Measurements from ENCODE around the gene ZEB2. TPM values are rescaled to one million over a fixed set of nuclear protein-coding genes. Genes with fewer than 3 reads are reported as not detected.

ZEB2 gene
- polyA plus RNA-seq, 2 of the 4 experiments (the other 2 are of a cell fraction) = 4.2 to 7.0 TPM

DNA sequence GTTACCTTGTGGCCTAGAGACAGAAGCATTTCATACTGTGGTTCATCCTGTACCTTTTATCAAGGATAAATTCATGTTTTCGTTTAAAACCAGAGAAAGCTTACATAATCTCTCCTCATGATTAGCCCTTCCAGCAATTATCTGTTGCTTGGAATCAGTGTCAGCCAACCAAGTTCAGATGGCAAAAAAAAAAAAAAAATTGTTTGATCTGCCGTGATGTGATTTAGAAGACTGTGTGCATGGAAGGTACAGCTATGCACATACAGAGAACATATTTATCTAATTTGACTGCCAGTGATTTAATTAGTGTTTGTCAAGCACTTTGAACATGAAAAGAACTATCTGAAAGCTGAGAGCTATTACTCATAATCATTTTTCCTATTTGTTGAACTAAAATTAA lies 180.9 kb downstream of the ZEB2 start:
- FAIRE-seq (no peak), ATAC-seq (no peak), DNase-seq (ENCODE audit: low read depth in 1 of 2, low spot score in 1 of 2) (no peak)
- H3K4me2 ChIP-seq = no peak overlapping the region
- peaks cover 6% of the 10 kb centered on the region for H3K4me1 ChIP-seq
- TF ChIP-seq, protein P1, sequence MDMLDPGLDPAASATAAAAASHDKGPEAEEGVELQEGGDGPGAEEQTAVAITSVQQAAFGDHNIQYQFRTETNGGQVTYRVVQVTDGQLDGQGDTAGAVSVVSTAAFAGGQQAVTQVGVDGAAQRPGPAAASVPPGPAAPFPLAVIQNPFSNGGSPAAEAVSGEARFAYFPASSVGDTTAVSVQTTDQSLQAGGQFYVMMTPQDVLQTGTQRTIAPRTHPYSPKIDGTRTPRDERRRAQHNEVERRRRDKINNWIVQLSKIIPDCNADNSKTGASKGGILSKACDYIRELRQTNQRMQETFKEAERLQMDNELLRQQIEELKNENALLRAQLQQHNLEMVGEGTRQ (IDR thresholded peaks at IDR 0.05) = no peak
- TF ChIP-seq GATA3 (IDR thresholded peaks at IDR 0.05; ENCODE audit: borderline replicate concordance) (no peak), EP300 (IDR thresholded peaks at IDR 0.05) (no peak), SREBF2 (IDR thresholded peaks at IDR 0.05) (no peak), SMC3 (IDR thresholded peaks at IDR 0.05) (no peak), HOXB5 (CRISPR knock-in tag; IDR thresholded peaks at IDR 0.05) (no peak), FOSL2 (IDR thresholded peaks at IDR 0.05) (no peak), FOSL2 (CRISPR knock-in tag; IDR thresholded peaks at IDR 0.05) (no peak), RAD21 (conservative IDR thresholded peaks at IDR 0.05 in 1 of 2, IDR thresholded peaks at IDR 0.05 in 1 of 2) (no peak), KDM1A (IDR thresholded peaks at IDR 0.05; ENCODE audit: low read depth) (no peak), NR3C1 (IDR thresholded peaks at IDR 0.05) (no peak), HOXB13 (CRISPR knock-in tag; IDR thresholded peaks at IDR 0.05; ENCODE audit: low read depth) (no peak), MYC (IDR thresholded peaks at IDR 0.05; ENCODE audit: borderline replicate concordance, low read length) (no peak)
- TF ChIP-seq, protein P2, sequence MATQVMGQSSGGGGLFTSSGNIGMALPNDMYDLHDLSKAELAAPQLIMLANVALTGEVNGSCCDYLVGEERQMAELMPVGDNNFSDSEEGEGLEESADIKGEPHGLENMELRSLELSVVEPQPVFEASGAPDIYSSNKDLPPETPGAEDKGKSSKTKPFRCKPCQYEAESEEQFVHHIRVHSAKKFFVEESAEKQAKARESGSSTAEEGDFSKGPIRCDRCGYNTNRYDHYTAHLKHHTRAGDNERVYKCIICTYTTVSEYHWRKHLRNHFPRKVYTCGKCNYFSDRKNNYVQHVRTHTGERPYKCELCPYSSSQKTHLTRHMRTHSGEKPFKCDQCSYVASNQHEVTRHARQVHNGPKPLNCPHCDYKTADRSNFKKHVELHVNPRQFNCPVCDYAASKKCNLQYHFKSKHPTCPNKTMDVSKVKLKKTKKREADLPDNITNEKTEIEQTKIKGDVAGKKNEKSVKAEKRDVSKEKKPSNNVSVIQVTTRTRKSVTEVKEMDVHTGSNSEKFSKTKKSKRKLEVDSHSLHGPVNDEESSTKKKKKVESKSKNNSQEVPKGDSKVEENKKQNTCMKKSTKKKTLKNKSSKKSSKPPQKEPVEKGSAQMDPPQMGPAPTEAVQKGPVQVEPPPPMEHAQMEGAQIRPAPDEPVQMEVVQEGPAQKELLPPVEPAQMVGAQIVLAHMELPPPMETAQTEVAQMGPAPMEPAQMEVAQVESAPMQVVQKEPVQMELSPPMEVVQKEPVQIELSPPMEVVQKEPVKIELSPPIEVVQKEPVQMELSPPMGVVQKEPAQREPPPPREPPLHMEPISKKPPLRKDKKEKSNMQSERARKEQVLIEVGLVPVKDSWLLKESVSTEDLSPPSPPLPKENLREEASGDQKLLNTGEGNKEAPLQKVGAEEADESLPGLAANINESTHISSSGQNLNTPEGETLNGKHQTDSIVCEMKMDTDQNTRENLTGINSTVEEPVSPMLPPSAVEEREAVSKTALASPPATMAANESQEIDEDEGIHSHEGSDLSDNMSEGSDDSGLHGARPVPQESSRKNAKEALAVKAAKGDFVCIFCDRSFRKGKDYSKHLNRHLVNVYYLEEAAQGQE (IDR thresholded peaks at IDR 0.05) = no peak
- H3K4me3 ChIP-seq = no peak overlapping the region
- no peaks in the 10 kb centered on the region for H3K9me3 ChIP-seq
- ChIA-PET CTCF (interaction anchor here (1.0 kb wide), 1 partner anchor 33 kb away, joined by 3 read pairs; no protein-coding TSS in a partner anchor), POLR2A (no interaction called here)
- 90% methylated on average over 2 of the region's 2 CpGs for WGBS (ENCODE audit: missing lambda C conversion rate)
- no peak overlapping the region for H3K27ac ChIP-seq

DNA sequence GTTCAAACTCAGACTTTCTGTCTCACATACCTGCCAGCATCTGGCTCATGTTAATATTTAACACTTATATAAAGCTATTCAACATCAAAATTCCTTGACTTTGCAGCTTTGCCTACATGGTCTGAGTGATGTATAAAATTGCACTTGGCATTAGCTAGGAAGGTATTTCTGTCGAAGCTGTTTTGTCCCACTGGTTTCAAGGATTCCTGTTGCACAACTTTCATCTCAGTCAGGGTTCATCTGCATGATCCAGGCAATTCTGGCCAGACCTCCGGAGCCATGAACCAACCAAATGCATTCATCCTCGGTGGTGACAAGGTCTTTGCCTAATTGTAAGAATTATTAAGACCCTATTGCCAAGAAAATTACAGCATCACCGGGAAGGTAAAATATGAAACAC lies 185.4 kb downstream of the ZEB2 start:
- no peaks in the 10 kb centered on the region for H3K9me3 ChIP-seq
- H3K4me2 ChIP-seq = no peak overlapping the region
- no peak for FAIRE-seq
- peaks cover 9% of the 10 kb centered on the region; the same call in 2 of the 3 replicates for H3K4me1 ChIP-seq
- H3K4me3 ChIP-seq = no peak overlapping the region
- no peak overlapping the region for H3K27ac ChIP-seq
- no peak for TF ChIP-seq HEYL (CRISPR knock-in tag; IDR thresholded peaks at IDR 0.05)
- TF ChIP-seq, protein P3, sequence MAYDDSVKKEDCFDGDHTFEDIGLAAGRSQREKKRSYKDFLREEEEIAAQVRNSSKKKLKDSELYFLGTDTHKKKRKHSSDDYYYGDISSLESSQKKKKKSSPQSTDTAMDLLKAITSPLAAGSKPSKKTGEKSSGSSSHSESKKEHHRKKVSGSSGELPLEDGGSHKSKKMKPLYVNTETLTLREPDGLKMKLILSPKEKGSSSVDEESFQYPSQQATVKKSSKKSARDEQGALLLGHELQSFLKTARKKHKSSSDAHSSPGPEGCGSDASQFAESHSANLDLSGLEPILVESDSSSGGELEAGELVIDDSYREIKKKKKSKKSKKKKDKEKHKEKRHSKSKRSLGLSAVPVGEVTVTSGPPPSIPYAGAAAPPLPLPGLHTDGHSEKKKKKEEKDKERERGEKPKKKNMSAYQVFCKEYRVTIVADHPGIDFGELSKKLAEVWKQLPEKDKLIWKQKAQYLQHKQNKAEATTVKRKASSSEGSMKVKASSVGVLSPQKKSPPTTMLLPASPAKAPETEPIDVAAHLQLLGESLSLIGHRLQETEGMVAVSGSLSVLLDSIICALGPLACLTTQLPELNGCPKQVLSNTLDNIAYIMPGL (CRISPR knock-in tag; IDR thresholded peaks at IDR 0.05; ENCODE audit: borderline replicate concordance) = no peak
- no peak for TF ChIP-seq FOSL2 (IDR thresholded peaks at IDR 0.05)
- TF ChIP-seq FOSL2 (CRISPR knock-in tag; IDR thresholded peaks at IDR 0.05) = no peak
- TF ChIP-seq RNF2 (IDR thresholded peaks at IDR 0.05; ENCODE audit: borderline replicate concordance, low read depth) = no peak
- TF ChIP-seq MAFK (IDR thresholded peaks at IDR 0.05; ENCODE audit: partially characterized antibody) = no peak
- no peak for TF ChIP-seq ZSCAN20 (CRISPR knock-in tag; IDR thresholded peaks at IDR 0.05)
- TF ChIP-seq, protein P1 (IDR thresholded peaks at IDR 0.05) = no peak
- no peak for TF ChIP-seq EHF (CRISPR knock-in tag; IDR thresholded peaks at IDR 0.05)
- TF ChIP-seq PHF8 (IDR thresholded peaks at IDR 0.05; ENCODE audit: borderline replicate concordance, low read depth) = no peak
- CTCF ChIA-PET = interaction anchor here (1.3 kb wide), 1 partner anchor 39 kb away, joined by 4 read pairs; no protein-coding TSS in a partner anchor
- POLR2A ChIA-PET = no interaction called here
- no peak for DNase-seq (ENCODE audit: low read depth in 1 of 2, low spot score in 1 of 2)
- 67% methylated on average over 4 of the region's 4 CpGs for WGBS (ENCODE audit: missing lambda C conversion rate)
- ATAC-seq = no peak

Small RNA genes lying within 50 kb of the gene (small RNA-seq; reads per million reads assigned to genes)
- gene RF01987 = 0 reads per million in 6 experiments
